ENCODE data around the gene RNF151.
"Not testable (repeated sequence)": the region's sequence is repeated elsewhere in the genome, so short reads cannot be mapped to it uniquely, and the experiment has no call there.

RNF151 gene

DNA sequence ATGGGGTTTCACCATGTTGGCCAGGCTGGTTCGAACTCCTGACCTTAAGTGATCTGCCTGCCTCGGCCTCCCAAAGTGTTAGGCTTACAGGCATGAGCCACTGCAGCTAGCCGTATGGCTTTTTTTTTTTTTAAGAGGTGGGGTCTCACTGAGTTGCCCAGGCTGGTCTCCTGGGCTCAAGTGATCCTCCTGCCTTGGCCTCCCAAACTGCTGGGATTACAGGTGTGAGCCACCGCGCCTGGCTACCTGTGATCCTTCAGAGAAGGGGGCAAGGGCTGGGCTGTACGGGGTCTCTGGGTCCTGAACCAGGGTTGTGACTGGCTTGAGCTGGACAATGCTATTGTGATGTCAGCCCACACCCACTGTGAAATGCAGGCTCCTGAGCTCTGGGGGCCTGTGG, at the start of gene RNF151:
Gene RNF151, plus strand, starts transcription at position 397 of the 400 bp plus-strand sequence. CDS start 26 bp downstream, outside the sequence.
- DNase-seq, result no peak

- no peak for DNase-seq
Measured at GRCh38 chr16:1917056-1917664, 49.5 kb upstream of the RNF151 start.

DNA sequence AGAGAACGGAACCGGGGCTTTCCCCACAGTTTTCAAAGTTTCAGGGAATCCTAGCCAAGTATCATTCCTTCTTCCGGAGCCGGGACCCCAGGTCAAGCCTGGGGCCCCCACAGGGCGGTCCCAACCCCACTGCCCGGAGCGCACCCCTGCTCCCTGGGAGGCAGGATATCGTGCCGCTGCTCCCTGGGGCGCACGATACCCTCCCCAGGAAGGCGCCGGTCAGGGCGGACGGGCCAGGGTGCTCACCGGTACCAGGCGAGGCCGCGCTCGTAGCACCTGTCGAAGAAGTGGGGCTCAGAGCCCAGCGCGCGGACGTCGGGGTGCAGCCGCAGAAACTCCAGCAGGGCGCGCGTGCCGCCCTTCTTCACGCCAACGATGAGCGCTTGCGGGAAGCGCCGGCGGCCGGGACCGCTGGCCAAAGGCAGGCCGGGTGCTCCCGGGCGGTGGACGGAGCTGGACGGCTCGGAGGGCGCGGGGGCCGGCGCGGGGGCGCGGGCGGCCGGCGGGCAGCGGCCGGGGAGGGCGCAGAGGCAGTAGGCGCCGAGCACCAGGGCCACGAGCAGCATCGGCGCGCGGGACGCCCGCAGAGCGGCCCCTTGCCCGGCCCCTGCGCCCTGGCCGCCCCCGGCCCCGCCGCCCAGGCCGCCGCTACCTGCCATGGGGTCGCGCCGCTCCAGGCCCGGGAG, 48.8 kb upstream of the RNF151 start:
- DNase-seq, result no peak

DNA sequence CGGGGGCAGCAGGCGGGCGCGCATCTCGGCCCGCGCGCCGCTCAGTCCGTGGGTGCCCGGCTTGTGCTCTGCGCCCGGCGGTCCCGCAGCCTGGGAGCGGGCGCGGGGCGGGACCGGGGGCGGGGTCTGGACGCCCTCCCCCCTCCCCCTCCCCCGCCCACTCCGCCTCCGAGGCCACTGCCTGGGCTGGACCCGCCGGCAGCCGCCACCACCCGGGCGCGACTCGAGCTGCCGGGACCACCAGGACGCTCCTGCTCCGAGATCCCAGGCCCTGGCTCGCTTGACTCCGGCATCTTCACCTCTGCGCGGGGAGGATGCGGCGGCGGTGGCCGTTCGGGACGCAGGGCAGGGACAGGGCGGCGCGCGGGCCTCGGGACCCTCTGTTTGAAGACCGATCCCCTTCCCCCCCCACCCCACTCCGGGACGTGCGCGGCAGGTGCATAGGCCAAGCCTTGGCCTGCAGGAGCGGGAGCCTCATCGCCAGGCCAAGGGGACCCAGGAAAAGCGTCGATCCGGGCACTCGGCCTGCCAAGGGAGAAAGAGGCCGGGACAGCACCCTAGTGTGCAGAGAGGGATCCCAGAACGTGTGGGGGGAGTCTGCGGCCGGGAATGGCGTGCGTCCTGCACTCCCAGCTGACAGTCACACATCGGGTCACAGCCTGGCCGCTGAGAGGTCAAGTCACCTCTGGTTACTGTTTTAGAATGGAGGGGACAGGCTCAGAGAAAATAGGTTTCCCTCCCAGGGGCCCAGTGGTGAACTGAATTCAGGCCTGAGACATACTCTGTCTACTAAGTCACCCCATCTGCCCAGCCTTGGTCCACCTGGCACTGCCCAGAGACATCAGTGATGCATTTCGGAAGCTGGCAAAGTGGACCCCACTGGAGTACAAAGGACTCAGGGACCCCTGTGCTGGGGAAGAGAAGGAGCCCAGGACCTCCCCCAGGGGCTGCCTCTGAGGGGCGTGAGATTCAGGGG, 48.0 kb upstream of the RNF151 start, which contains the start of gene HS3ST6:
Gene HS3ST6, minus strand, starts transcription at position 65 of the 976 bp plus-strand sequence. CDS start 92 bp downstream, outside the sequence.
- DNase-seq, result no peak

DNA sequence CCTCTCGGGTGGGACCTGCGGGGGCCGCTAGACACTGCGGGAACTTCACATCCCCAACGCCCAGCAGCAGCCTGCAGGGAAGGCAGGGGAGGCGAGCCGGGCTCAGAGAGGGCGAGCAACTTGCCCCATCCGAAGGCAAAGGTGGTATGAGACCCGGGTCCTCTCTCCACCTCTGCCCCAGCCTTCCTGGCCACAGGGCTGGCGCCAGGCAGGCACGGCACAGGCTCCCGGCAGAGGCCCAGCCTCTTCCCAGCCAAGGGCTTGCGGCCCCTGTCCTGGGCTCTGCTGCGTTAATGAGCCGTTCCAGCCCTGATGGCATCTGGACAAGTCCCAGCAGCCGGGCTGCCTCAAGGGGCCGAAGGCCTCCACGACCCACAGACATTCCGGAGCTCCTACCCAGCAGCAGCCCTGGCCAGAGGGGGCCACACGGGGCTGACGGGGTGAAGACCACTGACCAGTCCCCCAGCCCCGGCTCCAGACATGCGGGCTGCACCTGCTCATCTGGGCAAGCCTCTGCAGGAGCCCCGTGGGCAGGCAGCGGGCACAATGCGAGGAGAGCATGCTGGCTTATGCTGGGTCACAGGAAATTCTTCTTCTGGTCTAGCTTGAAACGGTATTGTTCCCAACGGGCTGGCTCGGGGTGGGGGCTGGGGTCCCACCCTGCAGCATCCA, 47.2 kb upstream of the RNF151 start:
- DNase-seq, result no peak

DNA sequence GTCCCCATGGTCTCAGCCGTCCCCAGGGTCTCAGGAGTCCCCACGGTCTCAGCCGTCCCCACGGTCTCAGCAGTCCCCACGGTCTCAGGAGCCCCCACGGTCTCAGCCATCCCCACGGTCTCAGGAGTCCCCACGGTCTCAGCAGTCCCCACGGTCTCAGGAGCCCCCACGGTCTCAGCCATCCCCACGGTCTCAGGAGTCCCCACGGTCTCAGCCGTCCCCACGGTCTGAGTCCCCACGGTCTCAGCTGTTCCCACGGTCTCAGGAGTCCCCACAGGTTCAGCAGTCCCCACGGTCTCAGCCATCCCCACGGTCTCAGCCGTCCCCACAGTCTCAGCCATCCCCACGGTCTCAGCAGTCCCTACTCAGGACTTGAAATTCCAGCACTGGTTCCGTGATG, 46.5 kb upstream of the RNF151 start:
- not testable (repeated sequence) for DNase-seq

- DNase-seq, result no peak
Measured at GRCh38 chr16:1920727-1921171, 45.9 kb upstream of the RNF151 start.

- no peak for DNase-seq
Measured at GRCh38 chr16:1922357-1922756, 44.3 kb upstream of the RNF151 start.

- DNase-seq, result no peak
Measured at GRCh38 chr16:1923299-1924034, 43.2 kb upstream of the RNF151 start.

DNA sequence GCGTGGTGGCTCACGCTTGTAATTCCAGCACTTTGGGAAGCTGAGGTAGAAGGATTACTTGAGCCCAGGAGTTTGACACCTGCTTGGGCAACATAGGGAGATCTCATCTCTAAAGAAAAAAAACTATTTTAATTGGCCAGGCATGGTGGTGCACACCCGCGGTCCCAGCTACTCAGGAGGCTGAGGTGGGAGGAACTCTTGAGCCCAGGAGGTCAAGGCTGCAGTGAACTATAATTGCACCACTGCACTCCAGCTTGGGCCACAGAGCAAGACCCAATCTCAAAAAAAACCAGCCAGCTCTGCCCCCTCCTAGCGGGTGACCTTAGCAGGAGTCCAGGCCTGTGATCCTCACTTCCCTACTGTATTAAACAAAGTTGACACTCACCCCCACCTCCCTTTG, 42.6 kb upstream of the RNF151 start:
- DNase-seq, result no peak

GRCh38 chr16:1926271-1926670, 40.4 kb upstream of the RNF151 start:
- no peak for DNase-seq

DNA sequence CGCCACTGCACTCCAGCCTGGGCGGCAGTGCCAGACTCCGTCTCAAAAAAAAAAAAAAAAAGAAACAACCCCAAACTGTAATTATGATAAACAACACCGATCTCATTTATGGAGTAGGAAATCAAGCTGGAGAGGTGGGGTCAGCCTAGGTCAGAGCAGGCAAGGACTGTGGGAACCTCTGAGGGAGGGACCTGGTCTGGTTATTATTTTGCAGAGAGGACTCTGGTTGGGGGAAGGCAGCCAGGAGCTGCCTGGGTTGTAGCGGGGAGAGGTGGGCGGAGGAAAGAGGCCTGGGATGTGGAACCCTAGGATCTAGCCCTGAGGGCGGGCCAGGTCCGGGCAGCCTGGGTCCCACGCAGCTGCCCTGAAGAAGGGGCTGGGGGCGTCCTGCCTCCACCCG, 37.6 kb upstream of the RNF151 start:
- no peak for DNase-seq

DNA sequence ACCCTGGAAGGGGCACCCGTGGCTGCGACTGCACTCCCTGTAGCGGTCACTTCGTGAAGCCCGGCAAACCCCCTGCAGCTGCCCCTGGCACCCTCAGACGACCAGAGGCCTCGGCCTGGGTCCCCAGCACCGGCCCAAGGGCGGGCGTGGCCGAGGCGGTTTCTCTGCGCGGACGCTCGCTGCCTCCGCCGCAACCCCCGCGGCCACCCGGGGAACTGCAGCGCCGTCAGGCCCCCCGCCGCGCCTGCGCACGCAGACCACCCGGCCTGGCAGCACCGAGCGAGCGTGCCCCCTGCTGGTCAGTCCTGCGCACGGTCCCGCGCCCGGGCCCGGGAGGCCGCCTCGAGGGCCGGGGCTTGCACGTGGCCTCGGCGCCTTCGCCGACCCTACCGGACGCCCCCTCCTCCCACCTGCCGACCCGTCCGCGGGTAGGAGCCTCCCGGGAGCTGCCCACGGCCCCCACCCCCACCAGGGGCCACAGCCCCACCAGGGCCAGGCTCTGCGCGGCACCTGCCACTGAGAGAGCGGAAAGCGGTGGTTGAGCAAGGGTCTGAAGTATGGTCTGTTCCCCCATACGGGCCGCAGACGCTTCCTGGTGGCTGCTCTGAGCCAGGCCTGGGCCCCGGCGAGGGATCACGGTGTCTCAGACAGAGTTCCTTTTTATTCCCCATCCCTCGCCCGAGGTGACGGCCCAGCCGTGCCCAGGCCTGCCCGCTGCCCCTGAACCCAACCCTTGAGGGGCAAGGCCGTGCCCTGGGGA, 36.9 kb upstream of the RNF151 start:
- DNase-seq, result no peak

DNA sequence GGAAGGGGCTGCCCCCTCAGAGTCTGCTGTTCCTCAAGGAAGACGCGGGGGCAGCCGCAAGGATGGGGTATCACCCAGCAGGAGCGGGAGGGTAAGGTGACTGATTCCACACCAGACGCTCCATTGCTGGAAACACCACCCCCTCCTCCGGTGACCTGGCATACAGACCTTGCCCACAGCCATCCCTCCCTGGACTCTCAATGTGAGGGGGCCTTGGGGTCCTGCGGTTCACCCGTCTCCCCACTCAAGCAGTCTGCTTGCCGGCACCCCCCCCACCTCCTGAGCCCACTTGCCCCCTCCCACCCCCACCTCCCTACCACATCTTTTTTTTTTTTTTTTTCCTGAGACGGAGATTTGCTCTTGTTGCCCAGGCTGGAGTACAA, 36.3 kb upstream of the RNF151 start:
- DNase-seq, result no peak

GRCh38 chr16:1932050-1933028, 34.3 kb upstream of the RNF151 start:
- DNase-seq, result no peak

DNA sequence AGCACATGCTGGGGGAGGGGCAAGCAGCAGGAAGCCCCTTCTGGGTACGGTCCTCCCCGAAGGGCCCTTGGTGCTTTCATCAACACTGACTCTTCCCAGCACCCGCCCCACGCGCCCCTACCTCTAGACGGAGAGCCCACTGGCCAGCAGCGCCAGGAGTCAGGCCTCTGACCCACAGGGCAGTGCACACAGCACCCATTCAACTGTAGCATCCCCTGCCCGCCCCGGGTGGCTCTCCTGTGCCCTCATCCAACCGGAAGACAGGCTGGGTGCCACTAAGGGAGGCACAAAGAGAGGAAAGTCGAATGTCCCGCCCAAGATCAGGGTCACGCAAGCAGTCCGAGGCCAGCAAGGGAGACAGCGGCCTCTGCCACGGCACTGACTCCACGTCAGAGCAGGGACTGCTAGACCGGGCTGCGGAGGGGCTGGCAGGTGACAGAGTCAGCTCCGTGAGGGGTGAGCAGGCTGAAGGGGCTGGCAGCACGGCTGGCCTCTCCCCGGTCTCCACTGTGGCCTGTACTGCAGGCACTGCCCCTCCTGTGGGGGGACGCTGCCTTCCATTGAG, 33.5 kb upstream of the RNF151 start:
- DNase-seq, result no peak

- no peak for DNase-seq
Measured at GRCh38 chr16:1936945-1937479, 29.6 kb upstream of the RNF151 start.

GRCh38 chr16:1938316-1938715, 28.3 kb upstream of the RNF151 start:
- no peak for DNase-seq

DNA sequence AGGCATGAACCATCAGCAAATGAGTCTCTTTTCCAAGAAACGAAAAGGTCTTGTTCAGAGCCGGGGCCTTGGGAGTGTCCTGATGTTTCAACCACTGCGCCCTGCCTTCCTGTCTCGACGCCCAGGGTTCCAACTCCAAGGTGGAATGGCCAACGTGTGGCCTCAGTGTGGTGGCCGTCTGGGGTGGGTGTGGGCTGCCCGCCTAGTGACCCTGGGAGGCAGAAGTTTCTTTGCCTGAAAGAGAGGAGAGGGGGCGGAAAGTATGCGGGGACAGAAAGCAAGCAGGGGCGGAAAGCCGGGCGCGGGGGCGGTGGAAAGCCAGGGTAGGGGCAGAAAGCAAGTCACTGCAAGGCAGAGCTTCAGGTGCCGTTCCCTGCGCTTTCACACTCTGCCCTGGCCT, 27.7 kb upstream of the RNF151 start:
- no peak for DNase-seq
